Neural progenitor cell (in vitro differentiated cells): Measurements from ENCODE around the gene TSPAN4.

Experiments used
- CTCF ChIP-seq: fragments of 200-600 bp; sonication (generic); IDR thresholded peaks from 2 replicates; pipeline ENCODE4 v1.5.1; 2017; ENCODE audit warnings: antibody characterized with exemption, mild to moderate bottlenecking
- EZH2 ChIP-seq: fragments of 200-600 bp; sonication (generic); IDR thresholded peaks from 2 replicates; pipeline ENCODE4 v1.6.1; 2017; ENCODE audit warnings: antibody characterized with exemption, mild to moderate bottlenecking, moderate library complexity
- EZH2phosphoT487 ChIP-seq: fragments of 200-600 bp; sonication (generic); IDR thresholded peaks from 2 replicates; pipeline ENCODE4 v1.6.1; 2017; ENCODE audit warnings: antibody characterized with exemption

GRCh38 chr11:872799-873198 lies 30.1 kb downstream of the TSPAN4 start:
- TF ChIP-seq CTCF (no peak), EZH2 (no peak), EZH2phosphoT487 (no peak)
